HG03457 (cell line): Measurements from ENCODE around the gene FBN3.
"Not testable (repeated sequence)": the region's sequence is repeated elsewhere in the genome, so short reads cannot be mapped to it uniquely, and the experiment has no call there.

Experiments used
- ATAC-seq: cut with Tn5 transposase; IDR thresholded peaks from one replicate; pipeline ENCODE4 v1.9.1; 2021; ENCODE audit warnings: moderate number of reproducible peaks; ENCODE audit not compliant: unreplicated experiment

Gene FBN3

DNA sequence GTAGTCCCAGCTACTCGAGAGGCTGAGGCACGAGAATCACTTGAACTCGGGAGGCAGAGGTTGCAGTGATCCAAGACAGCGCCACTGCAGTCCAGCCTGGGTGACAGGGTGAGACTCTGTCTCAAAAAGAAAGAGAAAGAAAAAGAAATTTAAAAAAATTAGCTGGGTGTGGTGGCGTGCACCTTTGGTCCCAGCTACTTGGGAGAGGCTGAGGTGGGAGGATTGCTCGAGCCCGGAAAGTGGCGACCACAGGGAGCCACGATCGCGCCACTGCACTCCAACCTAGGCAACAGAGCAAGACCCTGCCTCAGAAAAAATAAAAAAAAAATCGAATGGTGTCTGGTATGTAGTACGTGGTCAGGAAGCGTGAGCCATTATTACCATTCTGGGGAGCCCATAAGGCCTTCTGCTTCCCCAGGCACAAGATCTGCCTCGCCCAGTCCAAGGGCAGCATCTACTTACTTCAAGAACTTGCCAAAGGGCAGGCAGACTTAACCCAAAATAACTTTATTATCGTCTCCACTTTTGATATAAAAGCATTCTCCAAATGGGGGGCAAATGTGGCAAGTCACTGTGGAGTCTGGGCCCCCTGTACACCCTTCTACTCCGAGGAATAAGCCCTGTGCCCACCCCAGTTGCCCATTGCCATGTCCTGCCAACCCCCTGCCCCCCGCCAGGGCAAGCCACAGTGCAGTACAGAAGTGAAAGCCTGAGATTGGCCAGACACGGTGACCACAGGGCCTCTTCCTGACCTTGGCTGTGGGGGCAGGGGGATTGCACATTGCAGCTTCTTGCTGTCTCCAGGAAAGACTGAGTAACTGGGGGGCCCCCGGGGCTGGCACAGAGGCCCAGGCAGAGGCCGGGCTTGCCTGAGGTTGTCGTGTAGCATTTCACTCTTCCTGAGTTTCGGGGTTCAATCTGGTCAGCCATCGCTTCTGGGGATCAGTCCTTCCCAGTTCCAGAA, 84.2 kb downstream of the FBN3 start:
- no peak for ATAC-seq

DNA sequence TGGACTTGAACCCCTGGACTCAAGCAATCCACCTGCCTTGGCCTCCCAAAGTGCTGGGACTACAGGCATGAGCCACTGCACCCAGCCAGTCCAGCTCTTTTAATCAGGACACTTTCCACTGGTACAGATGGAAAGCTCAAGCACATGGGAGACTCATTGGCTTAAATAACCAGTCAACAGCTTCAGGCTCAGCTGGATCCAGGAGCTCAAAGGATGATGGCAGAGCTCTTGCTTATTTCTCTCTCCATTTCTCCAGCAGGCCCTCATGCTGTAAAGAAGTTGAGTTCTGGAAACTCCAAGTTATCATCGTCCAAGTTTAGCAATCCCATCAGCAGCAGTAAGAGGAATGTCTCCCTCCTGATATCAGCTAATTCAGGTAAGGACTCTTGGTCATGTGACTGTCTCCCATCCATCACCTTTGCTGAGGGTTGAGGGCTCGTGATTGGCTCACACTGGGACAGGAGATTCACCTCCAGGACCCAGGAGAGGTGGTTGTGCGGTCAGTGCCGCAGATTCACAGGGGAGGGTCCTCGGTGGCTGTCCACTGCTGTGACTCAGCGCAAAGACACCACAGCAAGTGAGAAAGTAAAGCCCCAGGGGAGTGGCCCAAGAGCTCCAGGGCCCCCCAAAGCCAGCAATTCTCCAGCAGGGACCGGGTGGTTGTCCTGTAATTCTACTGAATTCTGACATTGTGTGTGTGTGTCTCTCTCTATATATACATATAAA, 91.7 kb downstream of the FBN3 start:
- ATAC-seq = no peak

DNA sequence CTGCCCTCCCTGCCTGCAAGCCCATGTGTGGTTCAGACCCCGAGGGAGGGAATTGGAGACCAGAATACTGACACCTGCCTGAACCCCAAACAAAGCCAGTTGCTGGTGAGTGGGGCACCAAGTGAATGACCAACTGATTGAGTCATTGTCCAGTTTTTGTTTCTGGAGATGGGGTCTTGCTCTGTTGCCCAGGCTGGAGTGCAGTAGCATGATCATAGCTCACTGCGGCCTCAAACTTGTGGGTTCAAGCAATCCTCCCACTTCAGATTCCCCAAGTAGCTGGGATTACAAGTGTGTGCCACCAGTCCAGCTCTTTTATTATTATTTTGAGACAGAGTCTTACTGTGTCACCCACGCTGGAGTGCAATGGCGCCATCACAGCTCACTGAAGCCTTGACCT, 92.9 kb downstream of the FBN3 start:
- ATAC-seq = no peak

DNA sequence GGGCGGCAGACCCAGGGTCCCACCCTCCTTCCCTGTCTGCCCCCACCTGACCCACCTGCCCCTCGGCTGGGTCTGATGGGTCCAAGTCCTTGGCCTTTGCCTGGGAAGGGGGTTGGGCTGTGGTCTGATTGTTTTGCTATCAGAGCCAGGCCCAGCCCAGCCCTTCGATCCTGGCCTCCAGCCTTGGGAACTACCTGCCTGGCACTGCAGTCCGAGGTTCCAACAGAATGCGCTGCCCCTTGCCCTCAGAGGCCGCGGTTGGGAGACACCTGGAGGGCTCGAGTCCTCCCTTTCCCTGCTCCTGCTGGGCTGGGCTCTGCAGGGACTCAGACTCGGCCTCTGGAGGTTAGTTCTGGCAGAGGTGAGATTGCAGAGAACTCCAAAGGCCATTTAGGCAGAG, 95.2 kb downstream of the FBN3 start:
- ATAC-seq = no peak

DNA sequence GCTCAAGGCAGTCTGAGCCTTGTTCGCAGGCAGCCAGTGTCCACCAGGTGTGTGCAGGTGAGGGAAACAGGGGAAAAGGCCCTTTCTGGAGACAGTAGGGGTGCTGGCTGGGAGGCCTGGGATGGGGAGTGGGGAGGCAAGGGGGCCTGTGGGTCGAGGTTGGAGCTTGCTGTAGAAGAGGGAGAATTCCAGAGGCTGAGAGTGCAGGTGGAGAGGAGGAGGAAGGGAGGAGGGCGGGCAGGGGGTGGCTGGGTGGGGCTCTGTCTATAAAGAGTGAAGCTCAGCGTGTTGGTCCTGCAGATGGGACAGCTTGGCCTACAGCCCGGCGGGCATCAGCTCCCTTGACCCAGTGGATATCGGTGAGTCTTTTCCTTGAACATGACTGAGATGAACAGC, 96.9 kb downstream of the FBN3 start, which contains the start of gene CCL25:
Gene CCL25 (plus strand): TSS at position 297 of the 396 bp plus-strand sequence. CDS start 290 bp downstream, outside the sequence.
- ATAC-seq = no peak

DNA sequence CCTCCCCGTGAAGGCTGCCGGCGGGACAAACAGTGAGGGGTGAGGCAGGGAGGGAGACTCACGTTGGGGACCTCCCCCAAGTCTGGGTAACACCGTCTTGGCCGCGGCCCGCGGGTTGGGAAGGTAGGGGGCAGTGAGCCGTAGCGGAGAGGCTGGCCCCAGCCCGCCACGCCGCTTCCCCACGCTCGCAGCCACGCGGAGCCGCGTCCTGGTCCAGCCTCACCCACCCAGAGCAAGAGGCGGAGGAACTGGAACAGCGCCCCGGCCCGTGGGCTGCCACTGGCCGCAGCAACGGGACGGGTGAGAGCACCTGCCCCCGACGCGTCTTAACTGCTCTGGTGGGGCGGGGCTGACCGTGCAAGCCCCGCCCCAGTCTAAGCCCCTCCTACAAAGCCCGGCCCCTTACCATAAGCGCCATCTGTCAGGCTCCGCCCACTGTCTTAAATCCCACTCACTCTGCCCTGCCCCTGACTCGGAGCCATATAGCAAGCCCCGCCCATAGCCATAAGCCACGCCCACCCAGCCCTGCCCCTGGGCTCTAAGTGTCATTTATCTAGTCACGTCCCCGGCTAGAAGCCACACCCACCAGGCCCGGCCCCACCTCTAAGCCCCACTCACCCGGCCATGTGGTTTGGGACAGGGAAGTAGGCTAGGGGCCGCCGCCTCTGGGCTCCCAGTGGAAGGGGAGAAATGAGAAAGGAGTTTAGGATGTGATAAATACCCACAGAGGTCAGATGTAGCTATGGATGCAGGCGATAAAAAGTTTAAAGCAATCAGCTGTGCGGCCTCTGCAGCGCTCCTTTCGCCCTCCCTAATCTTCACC, 98.9 kb downstream of the FBN3 start:
- ATAC-seq = peak; percentile 77

DNA sequence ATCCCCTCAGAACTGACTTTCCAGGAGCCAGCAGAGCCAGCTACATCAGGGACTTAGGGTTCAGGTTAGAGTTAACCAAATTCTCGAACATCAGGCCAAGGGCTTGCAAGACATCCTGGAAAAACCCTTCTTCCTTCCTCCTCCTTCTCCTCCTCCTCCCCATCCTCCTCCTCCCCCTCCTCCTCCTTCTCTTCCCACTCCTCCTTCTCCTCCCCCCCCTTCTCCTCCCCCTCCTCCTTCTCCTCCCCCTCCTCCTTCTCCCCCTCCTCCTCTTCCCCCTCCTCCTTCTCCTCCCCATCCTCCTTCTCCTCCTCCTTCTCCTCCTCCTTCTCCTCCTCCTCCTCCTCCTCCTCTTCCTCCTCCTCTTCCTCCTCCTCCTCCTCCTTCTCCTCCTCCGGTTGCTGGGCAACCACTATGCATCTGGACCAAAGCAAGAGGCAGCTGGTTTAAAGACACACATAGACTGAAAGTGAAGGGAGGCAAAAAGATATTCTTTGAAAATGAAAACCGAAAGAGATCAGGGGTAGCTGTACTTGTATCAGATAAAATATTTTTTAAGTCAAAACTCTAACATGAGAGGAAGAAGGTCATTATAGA, 102.7 kb downstream of the FBN3 start:
- no peak for ATAC-seq

DNA sequence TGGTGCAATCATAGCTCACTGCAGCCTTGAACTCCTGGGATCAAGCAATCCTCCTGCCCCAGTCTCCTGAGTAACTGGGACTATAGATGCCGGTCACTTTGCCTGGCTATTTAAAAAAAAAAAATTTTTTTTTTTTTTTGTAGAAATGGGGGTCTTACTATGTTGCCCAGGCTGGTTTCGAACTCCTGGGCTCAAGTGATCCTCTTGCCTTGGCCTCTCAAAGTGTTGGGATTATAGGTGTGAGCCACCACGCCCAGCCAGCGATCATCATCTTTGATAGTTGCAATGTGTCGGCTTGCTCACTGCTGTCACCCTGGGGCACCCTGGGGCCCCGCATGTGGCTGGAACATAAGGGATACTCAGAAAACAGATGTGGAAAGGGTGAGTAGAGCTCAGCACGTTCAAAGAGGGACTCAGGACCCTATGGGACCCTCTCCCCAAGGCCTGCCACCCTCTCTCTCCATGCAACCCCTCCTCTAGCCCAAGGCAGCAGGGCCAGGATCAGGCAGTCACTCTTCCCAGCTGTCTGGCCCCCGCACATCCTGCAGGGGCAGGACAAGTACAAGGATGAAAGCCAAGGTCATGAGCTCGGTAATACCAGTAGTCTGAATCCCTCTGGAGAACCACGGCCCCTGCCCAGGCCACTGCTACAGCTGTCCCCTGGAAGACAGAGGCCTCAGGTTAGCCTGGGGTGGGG, 103.4 kb downstream of the FBN3 start:
- ATAC-seq = no peak

DNA sequence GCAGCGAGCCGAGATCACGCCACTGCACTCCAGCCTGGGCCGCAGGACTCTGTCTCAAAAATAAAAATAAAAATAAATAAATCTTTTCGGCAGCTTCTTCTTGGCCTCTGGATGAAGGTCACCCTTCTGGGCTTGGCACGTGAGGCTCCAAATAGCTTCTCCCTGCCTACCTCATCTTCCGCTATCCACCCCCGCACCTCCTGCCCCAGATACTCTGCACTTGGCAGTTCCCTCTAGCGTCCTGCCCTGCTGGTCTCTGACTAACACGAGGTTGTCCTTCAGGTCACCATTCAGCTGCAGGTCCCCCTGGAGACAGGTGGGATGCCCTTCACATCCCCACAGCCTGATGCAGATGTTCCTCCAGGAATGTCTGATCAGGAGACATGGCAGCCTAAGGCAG, 105.4 kb downstream of the FBN3 start:
- ATAC-seq = no peak

DNA sequence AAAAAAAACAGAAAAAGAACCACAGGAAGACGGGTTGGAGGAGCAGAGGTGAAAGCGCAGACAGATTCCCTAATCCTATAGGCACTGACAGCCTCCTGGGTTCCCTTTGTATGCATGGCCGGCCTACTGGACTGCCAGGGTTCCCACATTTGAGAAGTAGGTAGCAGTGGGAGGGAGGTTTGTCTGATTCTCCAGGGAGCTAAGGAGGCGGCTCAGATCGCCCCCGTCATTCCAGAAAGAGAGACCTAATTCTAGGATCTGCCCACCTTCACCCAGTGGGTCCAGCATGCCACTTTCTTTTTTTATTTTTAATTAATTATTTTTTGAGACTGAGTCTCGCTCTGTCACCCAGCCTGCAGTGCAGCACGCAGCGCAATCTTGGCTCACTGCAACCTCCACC, 106.5 kb downstream of the FBN3 start:
- ATAC-seq = no peak

DNA sequence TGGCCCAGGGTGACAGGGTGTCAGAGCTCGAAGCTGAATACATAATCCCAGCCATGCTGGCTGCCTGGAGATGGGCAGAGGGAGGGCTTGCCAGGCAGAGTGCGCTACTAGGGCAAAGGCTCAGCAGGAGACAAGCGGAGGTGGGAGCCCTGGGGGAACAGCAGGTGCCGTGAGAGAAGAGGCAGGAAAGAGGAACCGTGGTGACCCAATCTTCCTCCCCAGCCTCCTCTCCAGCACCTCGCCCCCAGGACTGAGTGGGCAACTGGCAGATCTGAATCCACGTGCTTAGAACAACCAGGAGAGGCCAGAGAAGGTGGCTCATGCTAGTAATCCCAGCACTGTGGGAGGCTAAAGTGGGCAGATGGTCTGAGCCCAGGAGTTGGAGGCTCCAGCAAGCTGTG, 107.9 kb downstream of the FBN3 start:
- ATAC-seq = no peak

DNA sequence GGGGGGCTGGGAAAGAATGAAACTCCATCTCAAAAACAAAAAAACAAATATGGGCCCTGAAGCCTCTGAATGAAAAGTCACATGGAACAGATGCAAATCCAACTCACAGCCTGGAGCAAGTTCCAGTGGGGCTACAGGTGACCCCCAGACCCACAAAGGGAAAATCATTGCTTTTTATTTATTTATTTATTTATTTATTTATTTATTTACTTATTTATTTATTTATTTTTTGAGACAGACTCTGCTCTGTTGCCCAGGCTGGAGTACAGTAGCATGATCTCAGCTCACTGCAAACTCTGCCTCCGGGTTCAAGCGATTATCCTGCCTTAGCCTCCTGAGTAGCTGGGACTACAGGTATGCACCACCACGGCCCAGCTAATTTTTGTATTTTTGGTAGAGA, 110.2 kb downstream of the FBN3 start:
- no peak for ATAC-seq

DNA sequence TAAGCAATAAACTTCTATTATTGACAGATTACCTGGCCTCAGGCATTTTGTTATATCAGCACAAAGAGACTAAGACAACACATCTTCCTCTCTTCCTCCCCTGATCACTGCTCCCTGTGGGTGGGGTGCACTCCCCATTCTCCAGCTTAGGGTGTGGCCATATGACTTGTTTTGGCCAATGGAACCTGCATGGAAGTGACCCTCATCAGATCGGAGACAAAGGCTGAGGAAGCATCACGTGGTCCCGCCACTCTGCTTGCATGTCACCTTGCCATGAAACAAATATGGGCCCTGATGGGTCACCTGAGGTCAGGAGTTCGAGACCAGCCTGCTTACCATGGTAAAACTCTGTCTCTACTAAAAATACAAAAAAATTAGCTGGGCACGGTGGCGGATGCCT, 110.6 kb downstream of the FBN3 start:
- ATAC-seq = no peak

DNA sequence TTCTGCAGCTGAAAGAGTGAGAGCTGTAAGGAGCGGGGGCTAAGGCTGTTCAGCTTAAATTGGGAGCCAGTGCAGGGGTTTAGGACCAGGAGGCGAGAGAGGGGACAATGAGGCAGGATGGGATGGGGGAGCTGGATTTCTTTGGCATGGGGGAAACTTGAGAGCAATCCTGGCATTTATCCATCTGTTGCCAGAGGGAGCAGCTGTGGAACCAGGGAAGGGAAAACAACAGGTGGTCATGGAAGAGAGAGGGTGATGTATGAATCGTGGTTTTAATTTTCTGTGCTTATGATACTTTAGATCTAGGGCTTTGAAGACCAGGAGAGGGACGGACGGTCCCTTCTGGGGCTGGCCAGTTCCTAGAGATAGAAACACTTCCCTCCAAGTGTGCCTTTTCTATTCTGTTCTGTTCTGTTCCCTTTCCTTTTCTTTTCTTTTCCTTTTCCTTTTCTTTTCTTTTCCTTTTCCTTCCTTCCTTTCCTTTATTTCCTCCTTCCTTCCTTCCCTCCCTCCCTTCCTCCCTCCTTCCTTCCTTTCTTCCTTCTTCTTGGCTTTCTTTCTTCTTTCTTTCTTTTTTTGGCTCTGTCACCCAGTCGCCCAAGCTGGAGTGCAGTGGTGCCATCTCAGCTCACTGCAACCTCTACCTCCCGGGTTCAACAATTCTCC, 112.8 kb downstream of the FBN3 start:
- ATAC-seq = no peak

DNA sequence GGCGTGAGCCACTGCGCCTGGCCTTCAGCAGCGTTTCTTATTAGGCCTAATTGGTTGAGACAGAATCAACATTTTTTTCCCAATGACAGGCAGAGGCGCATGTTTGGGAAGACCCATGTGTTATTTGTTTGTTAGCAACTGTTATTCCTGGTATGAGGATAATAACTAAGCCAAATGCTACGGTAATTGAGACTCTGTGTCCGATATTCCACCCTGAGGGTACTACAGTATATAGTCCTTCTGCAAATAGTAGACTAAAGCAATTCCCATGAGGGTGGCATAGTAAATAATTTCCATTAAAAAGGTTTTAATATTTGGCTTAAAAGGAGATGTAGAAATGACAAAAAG, 115.2 kb downstream of the FBN3 start:
- no peak for ATAC-seq

DNA sequence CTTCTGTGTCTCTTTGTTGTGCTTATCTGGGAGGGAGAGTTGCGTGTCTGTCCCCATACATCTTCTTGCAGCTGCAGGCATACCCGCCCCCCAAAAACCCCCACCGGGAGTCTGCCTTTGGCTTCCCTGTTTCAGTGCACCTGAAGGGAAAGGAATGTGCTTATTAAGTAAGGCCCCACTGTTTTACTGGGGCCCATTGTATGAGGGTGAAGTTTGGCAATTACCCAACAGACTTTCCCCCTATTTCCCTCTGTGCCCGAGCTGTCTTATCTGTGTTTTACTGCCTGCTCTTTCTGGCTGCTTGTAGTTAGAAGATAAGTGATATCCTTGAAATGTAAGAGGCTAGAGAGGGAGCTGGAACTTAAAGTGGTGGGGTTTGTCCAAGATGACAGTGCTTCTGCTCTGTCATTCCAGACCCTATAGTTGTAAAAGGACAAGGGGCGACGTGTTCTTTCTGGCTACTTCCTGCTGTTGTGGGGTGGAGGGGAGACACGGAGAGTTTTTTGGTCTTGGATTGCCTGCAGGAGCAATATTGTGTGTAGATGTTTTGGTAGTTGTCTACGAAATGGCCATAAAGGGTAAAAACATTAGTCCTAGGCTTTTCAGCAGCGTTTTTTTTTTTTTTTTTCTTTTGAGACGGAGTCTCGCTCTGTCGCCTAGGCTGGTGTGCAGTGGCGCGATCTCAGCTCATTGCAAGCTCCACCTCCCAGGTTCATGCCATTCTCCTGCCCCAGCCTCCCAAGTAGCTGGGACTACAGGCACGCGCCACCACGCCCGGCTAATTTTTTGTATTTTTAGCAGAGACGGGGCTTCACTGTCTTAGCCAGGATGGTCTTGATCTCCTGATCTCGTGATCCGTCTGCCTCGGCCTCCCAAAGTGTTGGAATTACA, 115.9 kb downstream of the FBN3 start:
- not testable (repeated sequence) for ATAC-seq

DNA sequence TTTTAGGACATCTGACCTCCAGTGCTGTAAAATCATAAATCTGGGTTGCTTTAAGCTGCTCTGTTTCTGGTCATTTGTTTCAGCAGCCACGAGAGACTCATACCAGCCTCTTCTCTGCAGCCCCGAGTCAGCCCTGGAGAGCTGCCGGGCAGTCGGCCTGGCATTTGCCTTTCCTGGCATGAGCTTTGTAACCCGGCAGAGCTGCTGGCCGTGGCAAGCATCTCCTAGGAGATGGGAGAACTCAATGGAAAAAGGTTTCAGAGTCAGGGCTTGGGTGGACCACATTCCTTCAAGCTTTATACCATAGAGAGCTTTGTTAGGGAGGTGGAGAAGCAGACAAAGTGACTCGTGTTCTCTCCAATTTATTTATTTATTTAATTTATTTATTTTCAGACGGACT, 118.4 kb downstream of the FBN3 start:
- no peak for ATAC-seq

DNA sequence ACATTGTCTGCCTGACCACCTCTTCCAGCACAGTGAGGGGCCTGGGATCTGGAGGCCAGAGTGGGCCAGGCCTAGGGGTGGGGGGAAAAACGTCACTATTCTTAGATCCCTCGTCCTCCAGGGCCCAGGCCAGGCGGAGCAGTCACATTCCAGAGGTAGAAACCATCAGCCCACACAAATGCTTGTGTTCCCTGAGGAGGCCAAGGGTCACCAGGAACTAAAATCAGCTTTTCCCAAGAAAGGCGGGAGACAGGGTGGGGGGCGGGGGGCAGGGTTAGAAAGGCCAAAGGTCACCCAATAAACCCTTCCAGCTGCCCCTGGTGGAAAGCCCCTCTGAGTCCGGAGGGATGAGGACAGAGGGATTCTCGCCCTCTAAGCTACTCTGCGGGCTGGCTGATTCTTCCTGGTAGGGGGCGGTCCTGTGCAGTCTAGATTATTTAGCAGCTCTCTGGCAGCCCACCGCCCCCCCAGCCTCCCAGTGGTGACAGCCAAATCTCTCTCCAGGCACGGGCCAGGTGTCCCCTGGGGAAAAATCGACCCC, 120.4 kb downstream of the FBN3 start:
- no peak for ATAC-seq

DNA sequence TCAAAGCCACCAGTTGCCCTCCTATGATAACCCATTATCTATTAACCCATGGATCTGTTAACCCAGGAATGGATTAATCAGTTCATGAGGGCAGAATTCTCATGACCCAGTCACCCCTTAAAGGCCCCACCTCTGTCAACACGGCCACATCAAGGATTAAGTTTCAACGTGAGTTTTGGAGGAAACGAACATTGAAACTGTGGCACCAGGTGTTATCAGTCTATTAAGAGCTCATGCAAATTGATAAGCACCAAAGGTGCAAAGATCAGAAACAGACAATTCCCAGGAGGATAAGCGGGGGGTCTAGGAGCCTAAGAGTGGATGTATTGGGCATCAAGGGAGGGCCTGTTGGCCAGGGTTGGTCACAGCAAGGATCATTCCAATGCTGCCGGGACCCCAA, 124.1 kb downstream of the FBN3 start:
- ATAC-seq = no peak
